K562 (cell line): Measurements from ENCODE around the gene BAIAP2L2. TPM values are rescaled to one million over a fixed set of nuclear protein-coding genes. Genes with fewer than 3 reads are reported as not detected.

Experiments used
- ATAC-seq: fragments of 200-7000 bp; cut with Tn5 transposase; 3 replicates; pipeline ENCODE4 v1.9.1; 2020; ENCODE audit warnings: moderate library complexity
- BruUV-seq: library from RNA; stranded (reverse); fragments of 400-500 nt; replicated peaks from 2 replicates; lab custom pipeline; 2021; lab: Mats Ljungman, UMichigan
- CTCF ChIA-PET: fragments of 300-600 bp; formaldehyde crosslinking; extraction: SDS; loops from one replicate; lab custom pipeline; 2021; ENCODE audit warnings: low intra/inter-chr PET ratio; lab: Yijun Ruan, JAX
- POLR2A ChIA-PET: fragments of 300-600, 350-650 bp; sonication (Branson Sonifier 250); formaldehyde crosslinking; extraction: SDS; loops from one replicate; lab custom pipeline; 2021; ENCODE audit warnings: antibody characterized with exemption, inconsistent platforms; lab: Yijun Ruan, JAX
- DNase-seq, 4 experiments: peaks; one replicate each; pipeline versions ENCODE4 v3.0.0 to v3.0.0-alpha.2; 2011 to 2018; ENCODE audit warnings: low spot score in 3 of 4, mixed read lengths in 3 of 4; ENCODE audit errors: extremely low read depth in 1 of 4
- FAIRE-seq: peaks from 2 replicates; lab custom pipeline; 2011; peaks lifted over from hg19 to GRCh38; lab: Jason Lieb, UNC
- H2AFZ ChIP-seq: 2 replicates; pipeline ENCODE4 v1.6.0; 2011; ENCODE audit warnings: low read depth, low read length, control low read depth, inconsistent platforms
- H3K27ac ChIP-seq: fragments of 200-600 bp; 3 replicates; pipeline ENCODE4 v1.8.0; 2011; ENCODE audit warnings: low read depth, mild to moderate bottlenecking, control low read depth, inconsistent platforms, low read length, moderate library complexity, mixed read lengths; ENCODE audit errors: extremely low read depth
- H3K27me3 ChIP-seq, 2 experiments: fragments of 300-600 bp in 1 of 2; 2 replicates in 1 of 2; 3 replicates in 1 of 2; pipeline versions ENCODE4 v1.6.0 to v1.8.0; 2011; ENCODE audit warnings: inconsistent platforms in 2 of 2, low read length in 2 of 2, mild to moderate bottlenecking in 1 of 2, mixed read lengths in 1 of 2, moderate library complexity in 1 of 2; ENCODE audit not compliant: control insufficient read depth in 2 of 2, insufficient read depth in 2 of 2
- H3K36me3 ChIP-seq: fragments of 300-600 bp; 3 replicates; pipeline ENCODE4 v1.8.0; 2011; ENCODE audit warnings: mild to moderate bottlenecking, low read length, inconsistent platforms; ENCODE audit not compliant: control insufficient read depth, insufficient read depth
- H3K4me1 ChIP-seq, 2 experiments: fragments of 200-600 bp in 1 of 2; replicated peaks in 1 of 2; 2 replicates in 1 of 2; 3 replicates in 1 of 2; pipeline versions ENCODE4 v1.5.1 to v1.8.0; 2011; ENCODE audit warnings: inconsistent platforms in 2 of 2, low read length in 2 of 2, mild to moderate bottlenecking in 1 of 2, mixed read lengths in 1 of 2, moderate library complexity in 1 of 2; ENCODE audit not compliant: control insufficient read depth in 2 of 2, insufficient read depth in 2 of 2
- H3K4me2 ChIP-seq: 2 replicates; pipeline ENCODE4 v1.6.1; 2011; ENCODE audit warnings: low read length, control low read depth, inconsistent platforms, mixed read lengths; ENCODE audit not compliant: insufficient read depth
- H3K4me3 ChIP-seq: fragments of 200-600 bp; sonication (generic), shearing (Covaris generic); 2 replicates; pipeline ENCODE4 v1.5.1; 2016; ENCODE audit warnings: control low read depth, inconsistent platforms
- H3K79me2 ChIP-seq: fragments of 200-600 bp; 3 replicates; pipeline ENCODE4 v1.8.0; 2011; ENCODE audit warnings: low read length, inconsistent platforms; ENCODE audit not compliant: control insufficient read depth, insufficient read depth
- H3K9ac ChIP-seq, 2 experiments: 2 replicates each; pipeline versions ENCODE4 v1.6.0 to v1.6.1; 2011; ENCODE audit warnings: low read depth in 2 of 2, low read length in 2 of 2, control low read depth in 1 of 2, inconsistent platforms in 1 of 2, mild to moderate bottlenecking in 1 of 2, mixed read lengths in 1 of 2; ENCODE audit not compliant: insufficient read depth in 1 of 2
- H3K9me1 ChIP-seq: one replicate; pipeline ENCODE4 v1.6.0; 2011; ENCODE audit warnings: inconsistent platforms, mild to moderate bottlenecking, low read length, moderate library complexity; ENCODE audit not compliant: control insufficient read depth, insufficient read depth
- H3K9me3 ChIP-seq: replicated peaks from 2 replicates; pipeline ENCODE4 v1.5.1; 2011; ENCODE audit warnings: low read depth, low read length, inconsistent platforms; ENCODE audit not compliant: control insufficient read depth, insufficient read depth
- H4K20me1 ChIP-seq: replicated peaks from 2 replicates; pipeline ENCODE4 v1.6.1; 2011; ENCODE audit warnings: low read length, inconsistent platforms, mixed read lengths; ENCODE audit not compliant: control insufficient read depth, insufficient read depth
- CHCHD3 ChIP-seq: fragments of 250-450 bp; sonication (Bioruptor Pico); IDR thresholded peaks from 2 replicates; pipeline ENCODE4 v2.1.2; 2022; ENCODE audit warnings: mild to moderate bottlenecking
- KLF6 ChIP-seq: fragments of 250-450 bp; sonication (Bioruptor Pico); IDR thresholded peaks from 2 replicates; pipeline ENCODE4 v1.4.0; 2020; ENCODE audit warnings: mild to moderate bottlenecking, moderate library complexity, borderline replicate concordance
- RB1 ChIP-seq: fragments of 450-650 bp; IDR thresholded peaks from 2 replicates; pipeline ENCODE4 v1.6.1; 2017; ENCODE audit warnings: low read depth, mild to moderate bottlenecking
- SFPQ ChIP-seq: fragments of 200-400 bp; formaldehyde crosslinking; IDR thresholded peaks from 2 replicates; pipeline ENCODE4 v1.6.1; 2017; ENCODE audit warnings: mild to moderate bottlenecking, low read depth, low read length, moderate library complexity
- ZNF232 ChIP-seq: sonication (generic); formaldehyde crosslinking; IDR thresholded peaks from 2 replicates; pipeline ENCODE4 v1.8.0; 2022; ENCODE audit warnings: mild to moderate bottlenecking, missing genetic modification reagents
- ZNF589 ChIP-seq: fragments of 200-800 bp; sonication (Bioruptor generic); IDR thresholded peaks from 2 replicates; pipeline ENCODE4 v1.6.1; 2016; ENCODE audit warnings: low read depth, missing genetic modification characterization, missing compliant biosample characterization
- WGBS: fragments of 100-300 bp; shearing (Covaris generic); methylation state at CpG from one replicate; pipeline ENCODE4 v1.1.6; 2016; ENCODE audit warnings: low coverage, mixed read lengths; ENCODE audit not compliant: insufficient coverage; ENCODE audit errors: missing lambda C conversion rate; 5-methylcytosine and 5-hydroxymethylcytosine counted together
- in situ Hi-C: fragments of 300-500 bp; cut with MboI; formaldehyde crosslinking; loops from 4 replicates; pipeline ENCODE4 v1.15.0; 2018; ENCODE audit warnings: inconsistent platforms, mixed read lengths
- intact Hi-C: fragments of 100-400 bp; cut with micrococcal nuclease; formaldehyde crosslinking; loops from 2 replicates; pipeline ENCODE4 v1.14.2; 2022
- polyA plus RNA-seq, 8 experiments: library from polyadenylated mRNA; depleted of rRNA in 4 of 8; stranded (reverse) in 5 of 8; unstranded in 3 of 8; fragments of >200 nt; fragmentation: Nextera tagmentation in 2 of 8; fragmentation: Illumina TruSeq in 1 of 8; extraction: Ambion mirVana in 2 of 8; extraction: Trizol in 1 of 8; gene quantifications; 2 replicates each; pipeline versions ENCODE4 v1.2.1 to v1.2.3, GENCODE V29; 2011 to 2014; ENCODE audit warnings: inconsistent platforms in 1 of 8, missing spikeins in 1 of 8
- total RNA-seq, 7 experiments: library from RNA; depleted of rRNA in 6 of 7; stranded (reverse); fragments of >200 nt in 6 of 7; fragmentation: Illumina TruSeq in 2 of 7; extraction: Trizol in 2 of 7; gene quantifications; 2 replicates each; pipeline versions ENCODE4 v1.2.1 to v1.2.3, GENCODE V29; 2011 to 2021; ENCODE audit warnings: low replicate concordance in 1 of 7

The BAIAP2L2 gene
- total and polyA plus RNA-seq, 9 of the 15 experiments (the other 6 are each of a cell fraction or from before 2014, with no cell fraction given) = 0.04 to 0.22 (median 0.07) TPM; not detected in 4

- 0% methylated on average over 1 of the region's 5 CpGs for WGBS
- H2AFZ ChIP-seq = no peak overlapping the region
- H4K20me1 ChIP-seq = no peaks in the 10 kb centered on the region
- FAIRE-seq (no peak), ATAC-seq (no peak), DNase-seq (no peak)
- H3K9me3 ChIP-seq = no peaks in the 10 kb centered on the region
- no peak overlapping the region for H3K4me2 ChIP-seq
- peaks cover 2 to 42% of the 10 kb centered on the region in 2 experiments; a peak in 2 of 5 replicates for H3K27me3 ChIP-seq
- no peaks in the 10 kb centered on the region for H3K9me1 ChIP-seq
- POLR2A ChIA-PET = interaction anchor here (0.6 kb wide), 1 partner anchor 17 kb away, joined by 3 read pairs; no protein-coding TSS in a partner anchor
- BruUV-seq = no TSS peak
- intact Hi-C loops (no loop called here), in situ Hi-C loops (no loop called here)
- H3K4me3 ChIP-seq = no peak overlapping the region
- H3K4me1 ChIP-seq = peaks cover 0 to 53% of the 10 kb centered on the region in 2 experiments; a peak in 2 of 5 replicates
- CTCF ChIA-PET = no interaction called here
- no peaks in the 10 kb centered on the region for H3K36me3 ChIP-seq
- no peaks in the 10 kb centered on the region for H3K79me2 ChIP-seq
- no peak overlapping the region; a peak in 1 of 4 replicates for H3K9ac ChIP-seq
- TF ChIP-seq SFPQ = no peak
- TF ChIP-seq CHCHD3 (CRISPR knock-in tag) = no peak
- TF ChIP-seq ZNF232 (CRISPR knock-in tag) = no peak
- no peak for TF ChIP-seq KLF6 (CRISPR knock-in tag)
- no peak for TF ChIP-seq RB1
- TF ChIP-seq ZNF589 (CRISPR knock-in tag) = no peak
- H3K27ac ChIP-seq = no peak overlapping the region
Measured at GRCh38 chr22:38085501-38085900, 25.0 kb downstream of the BAIAP2L2 start.
